ES-I3 (cell line): ENCODE data around the gene ZSCAN21.

Source experiments
- H3K36me3 ChIP-seq: 2 replicates; pipeline ENCODE4 v1.6.1; 2013; ENCODE audit warnings: mild to moderate bottlenecking, low read length, control low read depth, moderate library complexity; ENCODE audit not compliant: insufficient read depth
- H3K4me1 ChIP-seq: 2 replicates; pipeline ENCODE4 v1.6.1; 2013; ENCODE audit warnings: mild to moderate bottlenecking, control low read depth, low read length; ENCODE audit not compliant: insufficient read depth
- H3K9ac ChIP-seq: 2 replicates; pipeline ENCODE4 v1.6.1; 2013; ENCODE audit warnings: low read depth, mild to moderate bottlenecking, low read length, moderate library complexity
- H3K9me3 ChIP-seq: 2 replicates; pipeline ENCODE4 v1.6.1; 2013; ENCODE audit warnings: mild to moderate bottlenecking, low read length, moderate library complexity; ENCODE audit not compliant: control insufficient read depth, insufficient read depth

ZSCAN21 gene

GRCh38 chr7:100107125-100107737, 57.7 kb downstream of the ZSCAN21 start:
- H3K9me3 ChIP-seq: no peaks in the 10 kb centered on the region
- no peaks in the 10 kb centered on the region for H3K4me1 ChIP-seq
- no peak overlapping the region for H3K9ac ChIP-seq
- H3K36me3 ChIP-seq: peaks cover 8% of the 10 kb centered on the region

GRCh38 chr7:100107890-100108289, 58.3 kb downstream of the ZSCAN21 start:
- Histone ChIP-seq H3K4me1 (no peaks in the 10 kb centered on the region), H3K9ac (no peak overlapping the region), H3K9me3 (no peaks in the 10 kb centered on the region), H3K36me3 (peaks cover 8% of the 10 kb centered on the region)

GRCh38 chr7:100109521-100110163, 60.1 kb downstream of the ZSCAN21 start:
- Histone ChIP-seq H3K36me3 (peaks cover 11% of the 10 kb centered on the region), H3K9me3 (no peaks in the 10 kb centered on the region), H3K9ac (no peak overlapping the region), H3K4me1 (no peaks in the 10 kb centered on the region)

GRCh38 chr7:100111156-100111555, 61.6 kb downstream of the ZSCAN21 start:
- peaks cover 11% of the 10 kb centered on the region for H3K36me3 ChIP-seq
- H3K9ac ChIP-seq: no peak overlapping the region

GRCh38 chr7:100111914-100112313, 62.3 kb downstream of the ZSCAN21 start:
- no peaks in the 10 kb centered on the region for H3K4me1 ChIP-seq
- H3K36me3 ChIP-seq: peaks cover 11% of the 10 kb centered on the region
- H3K9me3 ChIP-seq: no peaks in the 10 kb centered on the region
- H3K9ac ChIP-seq: no peak overlapping the region

More at GRCh38 chr7:100111156-100111555, 61.6 kb downstream of the ZSCAN21 start:
- Histone ChIP-seq H3K9me3 (no peaks in the 10 kb centered on the region), H3K4me1 (no peaks in the 10 kb centered on the region)
